ENCODE results near the gene ZFHX2.

Gene ZFHX2

DNA sequence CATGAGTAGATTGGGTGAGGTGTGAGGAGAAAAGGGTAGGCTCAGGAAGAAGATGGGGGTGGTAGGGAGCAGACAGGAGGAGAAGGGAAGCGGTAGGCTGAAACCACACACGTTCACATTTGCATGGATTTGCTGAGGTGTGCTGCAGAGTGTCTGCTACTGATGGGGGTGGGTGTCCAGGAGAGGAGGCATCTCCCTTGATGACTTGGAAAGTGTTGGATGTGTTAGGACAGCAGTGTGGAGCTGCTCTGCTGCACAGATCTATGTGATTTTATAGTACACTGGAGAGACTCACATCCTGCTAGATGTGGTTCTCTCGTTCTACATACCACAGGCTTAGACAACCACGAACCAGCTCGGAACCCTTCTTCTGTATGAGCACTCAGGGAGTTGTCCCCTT is 9.3 kb downstream of the ZFHX2 start:
- H2BK12ac ChIP-seq (ENCODE audit: low read length in 2 of 2) = no peak overlapping the region
- no peaks in the 10 kb centered on the region for H3K9me3 ChIP-seq (ENCODE audit: control insufficient read depth, low read length)
- peaks cover 0 to 2% of the 10 kb centered on the region in 2 experiments for H3K36me3 ChIP-seq (ENCODE audit: control insufficient read depth in 1 of 2, insufficient read depth in 2 of 2, low read depth in 1 of 2, low read length in 2 of 2)
- H3K27me3 ChIP-seq (ENCODE audit: control insufficient read depth in 1 of 2, insufficient read depth in 1 of 2, low read length in 2 of 2) = no peaks in the 10 kb centered on the region
- H3K4me3 ChIP-seq (ENCODE audit: insufficient read depth in 1 of 2, low read depth in 1 of 2, low read length in 2 of 2) = no peak overlapping the region
- H3K4me2 ChIP-seq (ENCODE audit: low read length, poor library complexity, severe bottlenecking) = no peak overlapping the region
- H2BK120ac ChIP-seq (ENCODE audit: low read depth, low read length) = no peak overlapping the region
- H3K4me1 ChIP-seq (ENCODE audit: control insufficient read depth, insufficient read depth, low read depth, low read length) = peaks cover 5% of the 10 kb centered on the region
- H4K8ac ChIP-seq (ENCODE audit: low read length) = peak overlapping the region; percentile 62
- WGBS = 91% methylated on average over 5 of the region's 5 CpGs
- no peak overlapping the region for H2BK15ac ChIP-seq (ENCODE audit: low read depth, poor library complexity, severe bottlenecking)
- no peak overlapping the region for H2AK5ac ChIP-seq (ENCODE audit: low read length, severe bottlenecking)
- H3K4ac ChIP-seq (ENCODE audit: low read depth in 1 of 2, low read length in 2 of 2) = no peak overlapping the region
- H3K14ac ChIP-seq (ENCODE audit: low read length in 2 of 2) = no peak overlapping the region
- H4K91ac ChIP-seq (ENCODE audit: low read length) = no peak overlapping the region
- peaks cover 4% of the 10 kb centered on the region for H3K79me1 ChIP-seq (replicated peaks; ENCODE audit: low read length, poor library complexity, severe bottlenecking)
- no peak overlapping the region for H3K27ac ChIP-seq (ENCODE audit: low read length, poor library complexity, severe bottlenecking)
- DNase-seq = no peak
- no peak overlapping the region for H3K9ac ChIP-seq (ENCODE audit: low read length)
- H2AFZ ChIP-seq (ENCODE audit: low read depth, low read length) = no peak overlapping the region
- no peak overlapping the region for H3K23ac ChIP-seq (ENCODE audit: low read length in 2 of 2)
- H2BK5ac ChIP-seq (ENCODE audit: low read depth, low read length, poor library complexity, severe bottlenecking) = no peak overlapping the region
- no peak overlapping the region for H3K18ac ChIP-seq (ENCODE audit: low read depth in 1 of 2, low read length in 2 of 2)

DNA sequence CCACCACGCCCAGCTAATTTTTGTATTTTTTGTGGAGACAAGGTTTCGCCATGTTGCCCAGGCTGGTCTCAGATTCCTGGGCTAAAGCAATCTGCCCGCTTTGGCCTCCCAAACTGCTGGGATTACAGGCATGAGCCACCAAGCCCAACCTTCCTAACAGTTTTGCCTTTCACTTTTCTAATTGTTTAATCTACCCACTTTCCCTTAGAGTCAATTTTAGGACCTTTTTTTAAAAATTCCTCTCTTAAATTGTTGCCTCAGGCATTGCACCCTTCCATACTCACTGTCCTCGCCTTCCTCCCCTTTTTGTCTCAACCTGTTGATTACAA is 11.5 kb downstream of the ZFHX2 start:
- Histone ChIP-seq H3K36me3 (ENCODE audit: control insufficient read depth in 1 of 2, insufficient read depth in 2 of 2, low read depth in 1 of 2, low read length in 2 of 2) (peaks cover 0 to 4% of the 10 kb centered on the region in 2 experiments), H3K18ac (ENCODE audit: low read depth in 1 of 2, low read length in 2 of 2) (no peak overlapping the region), H3K9me3 (ENCODE audit: control insufficient read depth, low read length) (no peaks in the 10 kb centered on the region), H3K4me3 (ENCODE audit: insufficient read depth in 1 of 2, low read depth in 1 of 2, low read length in 2 of 2) (no peak overlapping the region), H3K27ac (ENCODE audit: low read length, poor library complexity, severe bottlenecking) (no peak overlapping the region), H2BK120ac (ENCODE audit: low read depth, low read length) (no peak overlapping the region), H3K4me2 (ENCODE audit: low read length, poor library complexity, severe bottlenecking) (no peak overlapping the region), H2AK5ac (ENCODE audit: low read length, severe bottlenecking) (no peak overlapping the region), H3K27me3 (ENCODE audit: control insufficient read depth in 1 of 2, insufficient read depth in 1 of 2, low read length in 2 of 2) (no peaks in the 10 kb centered on the region), H4K91ac (ENCODE audit: low read length) (no peak overlapping the region), H3K4me1 (ENCODE audit: control insufficient read depth, insufficient read depth, low read depth, low read length) (peaks cover 5% of the 10 kb centered on the region), H2BK15ac (ENCODE audit: low read depth, poor library complexity, severe bottlenecking) (no peak overlapping the region), H3K9ac (ENCODE audit: low read length) (no peak overlapping the region), H3K14ac (ENCODE audit: low read length in 2 of 2) (no peak overlapping the region), H2BK5ac (ENCODE audit: low read depth, low read length, poor library complexity, severe bottlenecking) (no peak overlapping the region), H2BK12ac (ENCODE audit: low read length in 2 of 2) (no peak overlapping the region), H2AFZ (ENCODE audit: low read depth, low read length) (no peak overlapping the region), H3K23ac (ENCODE audit: low read length in 2 of 2) (no peak overlapping the region), H3K4ac (ENCODE audit: low read depth in 1 of 2, low read length in 2 of 2) (no peak overlapping the region), H3K79me1 (replicated peaks; ENCODE audit: low read length, poor library complexity, severe bottlenecking) (peaks cover 3% of the 10 kb centered on the region), H4K8ac (ENCODE audit: low read length) (no peak overlapping the region)
- 83% methylated on average over 3 of the region's 4 CpGs for WGBS
- no peak for DNase-seq

DNA sequence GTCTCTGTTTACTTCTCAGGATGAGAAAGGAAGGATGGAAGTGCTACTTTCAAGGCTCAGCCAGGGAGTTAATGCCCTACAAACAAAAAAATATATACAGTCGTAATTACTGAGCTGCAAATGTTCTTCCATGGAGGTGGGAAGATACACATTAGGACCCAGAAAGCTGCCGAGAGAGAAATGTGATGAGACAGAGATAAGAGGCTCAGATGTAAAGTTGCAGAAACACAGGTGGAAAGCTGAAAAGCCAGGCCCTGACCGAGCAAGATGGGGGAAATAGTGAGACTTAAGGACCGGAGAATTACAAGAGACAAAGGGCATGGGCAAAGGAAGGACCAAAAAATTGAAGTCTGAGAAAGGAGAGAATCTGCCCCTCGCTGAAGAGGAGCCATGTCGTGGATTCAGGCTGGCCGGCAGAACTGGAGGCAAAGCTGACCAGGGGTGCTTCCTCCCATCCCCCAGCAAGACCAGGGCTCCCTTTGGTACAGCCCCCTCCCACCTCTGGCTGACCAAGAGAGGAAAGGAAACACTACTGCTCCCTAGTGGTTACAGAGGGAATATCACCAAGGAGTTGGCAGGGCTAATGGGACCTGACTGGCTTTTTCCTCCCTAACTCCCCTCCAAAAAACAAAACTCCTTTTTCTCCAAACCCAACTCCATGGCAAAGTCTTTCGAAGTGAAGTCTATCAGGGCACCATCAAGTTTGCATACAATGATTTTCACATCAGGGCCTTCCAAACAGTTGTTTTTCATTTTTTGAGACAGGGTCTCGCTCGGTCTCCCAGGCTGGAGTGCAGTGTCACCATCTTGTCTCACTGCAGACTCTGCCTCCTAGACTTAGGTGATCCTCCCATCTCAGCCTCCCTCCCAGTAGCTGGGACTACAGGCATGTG is 12.1 kb downstream of the ZFHX2 start:
- Histone ChIP-seq H2BK5ac (ENCODE audit: low read depth, low read length, poor library complexity, severe bottlenecking) (no peak overlapping the region), H3K27ac (ENCODE audit: low read length, poor library complexity, severe bottlenecking) (no peak overlapping the region), H2AK5ac (ENCODE audit: low read length, severe bottlenecking) (no peak overlapping the region), H3K18ac (ENCODE audit: low read depth in 1 of 2, low read length in 2 of 2) (no peak overlapping the region), H4K8ac (ENCODE audit: low read length) (no peak overlapping the region), H2BK120ac (ENCODE audit: low read depth, low read length) (no peak overlapping the region), H2BK12ac (ENCODE audit: low read length in 2 of 2) (no peak overlapping the region), H3K9ac (ENCODE audit: low read length) (peak overlapping the region; percentile 12), H3K4me3 (ENCODE audit: insufficient read depth in 1 of 2, low read depth in 1 of 2, low read length in 2 of 2) (no peak overlapping the region), H3K14ac (ENCODE audit: low read length in 2 of 2) (no peak overlapping the region), H2AFZ (ENCODE audit: low read depth, low read length) (no peak overlapping the region), H3K27me3 (ENCODE audit: control insufficient read depth in 1 of 2, insufficient read depth in 1 of 2, low read length in 2 of 2) (no peaks in the 10 kb centered on the region), H3K23ac (ENCODE audit: low read length in 2 of 2) (no peak overlapping the region), H3K36me3 (ENCODE audit: control insufficient read depth in 1 of 2, insufficient read depth in 2 of 2, low read depth in 1 of 2, low read length in 2 of 2) (peaks cover 0 to 10% of the 10 kb centered on the region in 2 experiments), H3K79me1 (replicated peaks; ENCODE audit: low read length, poor library complexity, severe bottlenecking) (peaks cover 3% of the 10 kb centered on the region), H4K91ac (ENCODE audit: low read length) (no peak overlapping the region), H3K4ac (ENCODE audit: low read depth in 1 of 2, low read length in 2 of 2) (no peak overlapping the region), H3K4me1 (ENCODE audit: control insufficient read depth, insufficient read depth, low read depth, low read length) (peaks cover 5% of the 10 kb centered on the region), H2BK15ac (ENCODE audit: low read depth, poor library complexity, severe bottlenecking) (no peak overlapping the region), H3K4me2 (ENCODE audit: low read length, poor library complexity, severe bottlenecking) (no peak overlapping the region), H3K9me3 (ENCODE audit: control insufficient read depth, low read length) (no peaks in the 10 kb centered on the region)
- WGBS = 39% methylated on average over 10 of the region's 10 CpGs
- peak; percentile 50 for DNase-seq

DNA sequence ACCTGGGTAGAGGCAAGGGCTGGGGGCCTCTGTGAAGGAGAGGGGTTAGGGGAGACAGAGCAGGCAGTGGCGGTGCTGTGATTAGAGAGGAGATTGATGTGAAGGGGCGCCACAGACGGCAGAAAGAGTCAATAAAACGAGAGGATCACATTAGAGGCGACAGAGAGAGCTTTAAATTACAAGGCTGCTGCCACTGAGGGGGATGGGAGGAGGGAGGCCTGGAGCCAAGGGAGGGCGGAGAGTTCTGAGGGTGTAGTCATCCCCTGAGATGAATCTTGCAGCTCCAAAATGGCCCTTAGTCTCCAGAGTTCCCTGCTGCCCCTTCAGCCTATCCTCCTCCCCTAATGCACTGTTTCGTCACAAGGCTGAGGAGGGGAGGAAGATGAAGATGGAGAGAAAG is 12.8 kb downstream of the ZFHX2 start:
- H2BK120ac ChIP-seq (ENCODE audit: low read depth, low read length) = no peak overlapping the region
- H3K27me3 ChIP-seq (ENCODE audit: control insufficient read depth in 1 of 2, insufficient read depth in 1 of 2, low read length in 2 of 2) = no peaks in the 10 kb centered on the region
- H2BK5ac ChIP-seq (ENCODE audit: low read depth, low read length, poor library complexity, severe bottlenecking) = no peak overlapping the region
- H3K4me2 ChIP-seq (ENCODE audit: low read length, poor library complexity, severe bottlenecking) = no peak overlapping the region
- DNase-seq = no peak
- no peak overlapping the region for H3K18ac ChIP-seq (ENCODE audit: low read depth in 1 of 2, low read length in 2 of 2)
- H4K91ac ChIP-seq (ENCODE audit: low read length) = peak overlapping the region; percentile 40
- H3K23ac ChIP-seq (ENCODE audit: low read length in 2 of 2) = no peak overlapping the region
- H4K8ac ChIP-seq (ENCODE audit: low read length) = peak overlapping the region; percentile 50
- peaks cover 3% of the 10 kb centered on the region for H3K79me1 ChIP-seq (replicated peaks; ENCODE audit: low read length, poor library complexity, severe bottlenecking)
- H3K14ac ChIP-seq (ENCODE audit: low read length in 2 of 2) = peak overlapping the region in 1 of 2 experiments; percentile 18
- H2BK15ac ChIP-seq (ENCODE audit: low read depth, poor library complexity, severe bottlenecking) = no peak overlapping the region
- no peak overlapping the region for H2AFZ ChIP-seq (ENCODE audit: low read depth, low read length)
- H3K9ac ChIP-seq (ENCODE audit: low read length) = peak overlapping the region; percentile 12
- no peaks in the 10 kb centered on the region for H3K9me3 ChIP-seq (ENCODE audit: control insufficient read depth, low read length)
- H3K4ac ChIP-seq (ENCODE audit: low read depth in 1 of 2, low read length in 2 of 2) = no peak overlapping the region
- H3K4me1 ChIP-seq (ENCODE audit: control insufficient read depth, insufficient read depth, low read depth, low read length) = peaks cover 5% of the 10 kb centered on the region
- H2BK12ac ChIP-seq (ENCODE audit: low read length in 2 of 2) = no peak overlapping the region
- peak overlapping the region in 1 of 2 experiments; percentile 8 for H3K4me3 ChIP-seq (ENCODE audit: insufficient read depth in 1 of 2, low read depth in 1 of 2, low read length in 2 of 2)
- H3K27ac ChIP-seq (ENCODE audit: low read length, poor library complexity, severe bottlenecking) = no peak overlapping the region
- 15% methylated on average over 5 of the region's 7 CpGs for WGBS
- H3K36me3 ChIP-seq (ENCODE audit: control insufficient read depth in 1 of 2, insufficient read depth in 2 of 2, low read depth in 1 of 2, low read length in 2 of 2) = peaks cover 0 to 17% of the 10 kb centered on the region in 2 experiments
- H2AK5ac ChIP-seq (ENCODE audit: low read length, severe bottlenecking) = no peak overlapping the region
